Upper lobe of left lung (tissue), 4 donors: ENCODE measurements around the gene TST.

Experiments
- CTCF ChIP-seq, 6 experiments: fragments of 450-650 bp in 4 of 6; fragments of 200-600 bp in 2 of 6; sonication (generic) in 2 of 6; IDR thresholded peaks; one replicate each; pipeline ENCODE4 v1.5.1; 2016 to 2019; ENCODE audit warnings: antibody characterized with exemption in 6 of 6
- POLR2AphosphoS5 ChIP-seq, 2 donors: sonication (generic); formaldehyde crosslinking; IDR thresholded peaks; one replicate each; pipeline ENCODE4 v1.5.1; 2017; ENCODE audit warnings: antibody characterized with exemption in 2 of 2

- TF ChIP-seq CTCF (IDR thresholded peaks at IDR 0.05): no peak
- no peak for TF ChIP-seq POLR2AphosphoS5 (IDR thresholded peaks at IDR 0.05)
These were observed 6.3 kb downstream of the TST start for GRCh38 chr22:37012956-37013355.
